GM20000 (cell line): ENCODE results near the gene MCAT.

Experiments used
- DNase-seq: peaks from one replicate; pipeline ENCODE4 v3.0.0; 2012; ENCODE audit warnings: low spot score
- TF ChIP-seq, protein P1 (sequence below): IDR thresholded peaks from 2 replicates; pipeline ENCODE4 v1.5.1; 2012; ENCODE audit warnings: mild to moderate bottlenecking, control low read depth; ENCODE audit errors: extremely low read depth, missing control alignments

The MCAT gene

GRCh38 chr22:43098356-43098755 is 44.8 kb downstream of the MCAT start:
- TF ChIP-seq, protein P1, sequence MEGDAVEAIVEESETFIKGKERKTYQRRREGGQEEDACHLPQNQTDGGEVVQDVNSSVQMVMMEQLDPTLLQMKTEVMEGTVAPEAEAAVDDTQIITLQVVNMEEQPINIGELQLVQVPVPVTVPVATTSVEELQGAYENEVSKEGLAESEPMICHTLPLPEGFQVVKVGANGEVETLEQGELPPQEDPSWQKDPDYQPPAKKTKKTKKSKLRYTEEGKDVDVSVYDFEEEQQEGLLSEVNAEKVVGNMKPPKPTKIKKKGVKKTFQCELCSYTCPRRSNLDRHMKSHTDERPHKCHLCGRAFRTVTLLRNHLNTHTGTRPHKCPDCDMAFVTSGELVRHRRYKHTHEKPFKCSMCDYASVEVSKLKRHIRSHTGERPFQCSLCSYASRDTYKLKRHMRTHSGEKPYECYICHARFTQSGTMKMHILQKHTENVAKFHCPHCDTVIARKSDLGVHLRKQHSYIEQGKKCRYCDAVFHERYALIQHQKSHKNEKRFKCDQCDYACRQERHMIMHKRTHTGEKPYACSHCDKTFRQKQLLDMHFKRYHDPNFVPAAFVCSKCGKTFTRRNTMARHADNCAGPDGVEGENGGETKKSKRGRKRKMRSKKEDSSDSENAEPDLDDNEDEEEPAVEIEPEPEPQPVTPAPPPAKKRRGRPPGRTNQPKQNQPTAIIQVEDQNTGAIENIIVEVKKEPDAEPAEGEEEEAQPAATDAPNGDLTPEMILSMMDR, result no peak
- no peak for DNase-seq

DNA sequence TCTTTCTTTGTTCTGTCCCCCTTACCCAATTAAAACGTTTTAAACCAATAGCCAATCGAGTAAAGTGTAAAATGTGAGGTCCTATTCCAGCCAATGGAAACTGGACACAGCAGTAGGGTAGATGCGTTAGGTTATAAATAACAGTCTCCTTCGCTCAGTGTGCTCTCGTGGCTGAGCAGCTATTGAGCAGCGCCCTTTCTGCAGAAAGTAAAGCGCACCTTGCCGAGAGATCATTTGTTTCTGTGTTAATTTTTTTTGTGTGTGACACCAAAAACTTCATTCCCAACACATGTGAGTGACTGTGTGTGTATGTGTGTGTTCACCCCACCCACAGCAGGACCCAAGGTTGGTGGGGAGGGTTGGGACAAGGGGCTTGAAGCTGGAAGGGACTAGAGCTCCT is 46.8 kb downstream of the MCAT start:
- TF ChIP-seq, protein P1, result no peak
- no peak for DNase-seq

- TF ChIP-seq, protein P1, result no peak
- DNase-seq, result no peak
These were observed 48.6 kb downstream of the MCAT start for GRCh38 chr22:43094551-43094950.

DNA sequence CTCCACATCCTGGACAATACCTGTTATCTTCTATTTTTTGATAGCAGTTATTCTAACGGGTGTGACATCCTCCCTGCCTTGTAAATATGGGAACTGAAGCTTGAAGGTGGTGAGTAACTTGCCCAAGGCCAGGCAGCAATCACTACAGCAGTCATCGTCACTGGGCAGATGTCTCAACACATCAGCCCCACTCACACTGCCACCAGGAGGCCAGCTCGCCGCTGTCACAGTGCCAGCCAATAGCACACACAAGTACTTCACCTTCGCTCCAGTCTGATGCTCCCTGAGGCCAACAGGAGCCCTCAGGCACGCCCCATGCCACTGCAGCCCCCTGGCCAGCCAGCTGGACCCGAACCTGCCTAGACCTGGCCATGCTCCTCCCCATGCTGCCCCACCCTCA is 49.1 kb downstream of the MCAT start:
- no peak for DNase-seq
- TF ChIP-seq, protein P1, result no peak

DNA sequence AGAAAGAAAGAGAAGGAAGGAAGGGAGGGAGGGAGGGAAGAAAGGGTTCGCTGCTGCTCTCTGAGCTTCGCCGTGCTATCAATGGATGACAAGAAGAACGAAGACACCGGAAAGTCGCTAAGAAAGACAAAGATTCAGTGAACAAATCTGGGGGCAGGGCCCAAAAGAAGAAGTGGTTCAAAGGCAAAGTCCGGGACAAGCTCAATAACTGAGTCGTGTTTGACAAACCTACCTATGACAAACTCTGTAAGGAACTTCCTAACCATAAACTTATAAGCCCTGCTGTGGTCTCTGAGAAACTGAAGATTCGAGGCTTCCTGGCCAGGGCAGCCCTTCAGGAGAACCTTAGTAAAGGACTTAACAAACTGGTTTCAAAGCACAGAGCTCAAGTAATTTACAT is 51.1 kb downstream of the MCAT start:
- no peak for DNase-seq
- TF ChIP-seq, protein P1, result no peak

GRCh38 chr22:43090130-43090789 is 52.9 kb downstream of the MCAT start:
- peak; percentile 86 for DNase-seq
- TF ChIP-seq, protein P1, result no peak

- peak; percentile 97 for DNase-seq
- TF ChIP-seq, protein P1, result no peak
These were observed 54.0 kb downstream of the MCAT start, which contains the start of gene TTLL1 for GRCh38 chr22:43088984-43089717. Gene TTLL1 (minus strand): TSS chr22:43089391. CDS start chr22:43075586, 13,805 bp downstream.
